ENCODE data around the gene CHKB.

CHKB gene

DNA sequence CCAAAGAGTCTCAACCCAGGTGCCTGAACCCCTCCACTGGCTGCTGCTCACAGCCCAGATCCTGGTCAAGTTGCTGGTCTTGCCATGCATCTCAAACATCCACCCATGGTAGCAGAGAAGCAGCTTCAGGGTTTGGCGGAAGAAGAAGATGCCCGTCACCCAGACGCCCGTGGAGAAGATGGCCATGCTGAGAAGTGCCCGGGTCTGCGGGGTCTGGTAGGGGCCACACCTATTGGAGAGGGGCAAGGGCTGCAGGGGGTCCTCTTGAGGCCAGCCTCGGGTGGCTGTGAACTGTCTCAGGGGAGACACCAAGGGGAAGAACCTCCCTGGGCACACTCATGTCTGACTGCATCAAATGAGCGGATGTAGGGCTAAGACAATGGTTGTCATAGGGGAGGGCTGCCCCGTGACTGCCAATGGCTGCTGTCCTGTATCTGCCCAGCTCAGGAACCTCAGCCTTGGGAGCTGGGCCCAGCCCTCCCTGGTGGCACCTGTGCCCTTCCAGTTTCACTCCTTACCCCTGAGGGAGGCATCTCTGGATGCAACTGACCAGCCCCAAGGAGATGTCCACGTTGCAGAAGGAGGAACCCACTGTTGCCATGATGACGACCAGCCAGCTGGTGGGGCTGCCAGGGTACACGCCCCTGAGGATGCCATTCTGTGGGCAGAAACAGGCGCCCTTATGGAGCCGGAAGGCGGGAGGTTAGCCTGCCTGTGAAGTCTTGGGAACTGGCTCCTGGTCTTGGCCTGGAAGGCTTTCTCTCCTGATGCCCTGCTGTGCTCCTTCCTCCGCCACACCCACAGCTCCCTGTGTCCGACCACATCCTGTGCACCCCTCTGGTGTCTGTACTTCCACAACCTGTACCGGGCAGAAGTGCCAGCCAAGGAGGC is 5.6 kb downstream of the CHKB start:
- H3K27me3 ChIP-seq (ENCODE audit: control insufficient read depth in 1 of 2, insufficient read depth in 2 of 2, low read length in 2 of 2), result peaks cover 0 to 15% of the 10 kb centered on the region in 2 donors
- peaks cover 18% of the 10 kb centered on the region for H3K4me1 ChIP-seq (ENCODE audit: insufficient read depth, low read length)
- H3K27ac ChIP-seq (ENCODE audit: low read depth, low read length), result no peak overlapping the region
- no peaks in the 10 kb centered on the region for H3K9me3 ChIP-seq (ENCODE audit: low read length)
- no peak overlapping the region for H3K9ac ChIP-seq (ENCODE audit: low read length)
- H3K4me3 ChIP-seq (ENCODE audit: low read depth in 1 of 2, low read length in 2 of 2), result no peak overlapping the region
- H3K36me3 ChIP-seq (ENCODE audit: insufficient read depth, low read length), result peaks cover 4% of the 10 kb centered on the region

DNA sequence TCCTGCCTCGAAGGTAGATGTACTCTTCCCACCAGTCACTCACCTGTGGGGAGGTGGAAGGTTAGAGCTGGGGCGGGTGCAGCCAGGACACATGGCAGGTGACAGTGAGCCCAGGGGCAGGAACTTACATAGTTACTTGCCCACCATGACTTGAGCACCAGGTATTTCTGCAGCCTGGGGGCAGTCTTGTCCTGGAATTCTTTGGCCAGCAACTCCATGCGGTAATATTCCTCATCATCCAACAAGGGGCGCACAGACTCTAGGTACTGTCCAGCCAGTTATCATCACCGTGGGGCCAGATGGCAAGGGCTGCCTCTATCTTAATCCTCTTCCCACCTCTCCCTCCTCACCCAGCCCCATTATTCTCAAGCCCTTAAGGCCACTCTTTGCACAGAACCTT is 6.6 kb downstream of the CHKB start:
- no peak overlapping the region for H3K27ac ChIP-seq (ENCODE audit: low read depth, low read length)
- H3K27me3 ChIP-seq (ENCODE audit: control insufficient read depth in 1 of 2, insufficient read depth in 2 of 2, low read length in 2 of 2), result peaks cover 0 to 15% of the 10 kb centered on the region in 2 donors
- peaks cover 4% of the 10 kb centered on the region for H3K36me3 ChIP-seq (ENCODE audit: insufficient read depth, low read length)
- H3K4me3 ChIP-seq (ENCODE audit: low read depth in 1 of 2, low read length in 2 of 2), result no peak overlapping the region
- no peak overlapping the region for H3K9ac ChIP-seq (ENCODE audit: low read length)
- H3K9me3 ChIP-seq (ENCODE audit: low read length), result no peaks in the 10 kb centered on the region
- peaks cover 9% of the 10 kb centered on the region for H3K4me1 ChIP-seq (ENCODE audit: insufficient read depth, low read length)

DNA sequence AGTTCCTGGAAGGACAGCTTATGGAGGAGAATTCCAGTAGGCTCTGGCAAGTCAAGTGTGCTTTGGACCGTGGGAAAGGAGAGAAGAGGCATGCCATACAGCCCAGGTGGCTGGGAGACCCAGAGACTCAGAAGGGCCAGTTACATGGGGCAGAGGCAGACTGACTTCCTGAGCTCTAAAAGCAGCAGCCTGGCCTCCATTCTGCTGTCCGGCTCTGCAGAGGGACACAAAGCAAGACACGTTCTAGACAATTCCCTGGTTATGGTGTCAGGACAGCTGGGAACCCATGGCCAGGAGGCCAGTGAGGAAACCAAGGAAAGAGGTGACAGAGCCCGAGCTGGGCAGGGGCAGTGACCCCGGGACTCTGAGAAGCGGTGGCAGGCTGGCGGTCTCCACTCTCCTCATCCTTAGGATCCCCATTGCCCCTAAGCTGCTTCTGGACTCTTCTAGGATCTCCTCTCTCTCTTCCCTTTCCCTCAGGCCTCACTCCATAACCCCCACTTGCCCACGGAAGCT is 7.2 kb downstream of the CHKB start:
- no peak overlapping the region for H3K27ac ChIP-seq (ENCODE audit: low read depth, low read length)
- no peaks in the 10 kb centered on the region for H3K9me3 ChIP-seq (ENCODE audit: low read length)
- H3K27me3 ChIP-seq (ENCODE audit: control insufficient read depth in 1 of 2, insufficient read depth in 2 of 2, low read length in 2 of 2), result peaks cover 0 to 15% of the 10 kb centered on the region in 2 donors
- H3K4me1 ChIP-seq (ENCODE audit: insufficient read depth, low read length), result peaks cover 8% of the 10 kb centered on the region
- H3K9ac ChIP-seq (ENCODE audit: low read length), result no peak overlapping the region
- H3K36me3 ChIP-seq (ENCODE audit: insufficient read depth, low read length), result peaks cover 3% of the 10 kb centered on the region
- no peak overlapping the region for H3K4me3 ChIP-seq (ENCODE audit: low read depth in 1 of 2, low read length in 2 of 2)

DNA sequence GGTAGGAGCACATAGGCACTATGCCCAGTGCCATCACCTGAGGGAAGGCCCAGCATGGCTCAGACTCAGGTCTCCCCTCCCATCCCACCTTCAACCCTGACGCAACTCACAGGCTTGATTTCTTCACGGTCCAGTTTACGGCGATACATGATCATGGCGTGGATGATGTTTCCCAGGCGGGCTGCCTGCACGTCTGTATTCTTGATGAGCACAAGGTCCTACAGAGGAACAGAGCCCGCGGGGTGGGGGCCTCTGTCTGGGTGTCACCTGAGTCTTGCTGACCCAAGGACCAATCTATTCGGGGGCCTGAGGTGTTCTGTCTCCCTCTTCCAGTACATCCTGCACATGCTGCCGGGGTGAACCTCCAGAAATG is 8.3 kb downstream of the CHKB start:
- peaks cover 8% of the 10 kb centered on the region for H3K4me1 ChIP-seq (ENCODE audit: insufficient read depth, low read length)
- H3K9ac ChIP-seq (ENCODE audit: low read length), result no peak overlapping the region
- H3K27ac ChIP-seq (ENCODE audit: low read depth, low read length), result no peak overlapping the region
- no peaks in the 10 kb centered on the region for H3K9me3 ChIP-seq (ENCODE audit: low read length)
- peaks cover 0 to 15% of the 10 kb centered on the region in 2 donors for H3K27me3 ChIP-seq (ENCODE audit: control insufficient read depth in 1 of 2, insufficient read depth in 2 of 2, low read length in 2 of 2)
- no peaks in the 10 kb centered on the region for H3K36me3 ChIP-seq (ENCODE audit: insufficient read depth, low read length)
- no peak overlapping the region for H3K4me3 ChIP-seq (ENCODE audit: low read depth in 1 of 2, low read length in 2 of 2)

DNA sequence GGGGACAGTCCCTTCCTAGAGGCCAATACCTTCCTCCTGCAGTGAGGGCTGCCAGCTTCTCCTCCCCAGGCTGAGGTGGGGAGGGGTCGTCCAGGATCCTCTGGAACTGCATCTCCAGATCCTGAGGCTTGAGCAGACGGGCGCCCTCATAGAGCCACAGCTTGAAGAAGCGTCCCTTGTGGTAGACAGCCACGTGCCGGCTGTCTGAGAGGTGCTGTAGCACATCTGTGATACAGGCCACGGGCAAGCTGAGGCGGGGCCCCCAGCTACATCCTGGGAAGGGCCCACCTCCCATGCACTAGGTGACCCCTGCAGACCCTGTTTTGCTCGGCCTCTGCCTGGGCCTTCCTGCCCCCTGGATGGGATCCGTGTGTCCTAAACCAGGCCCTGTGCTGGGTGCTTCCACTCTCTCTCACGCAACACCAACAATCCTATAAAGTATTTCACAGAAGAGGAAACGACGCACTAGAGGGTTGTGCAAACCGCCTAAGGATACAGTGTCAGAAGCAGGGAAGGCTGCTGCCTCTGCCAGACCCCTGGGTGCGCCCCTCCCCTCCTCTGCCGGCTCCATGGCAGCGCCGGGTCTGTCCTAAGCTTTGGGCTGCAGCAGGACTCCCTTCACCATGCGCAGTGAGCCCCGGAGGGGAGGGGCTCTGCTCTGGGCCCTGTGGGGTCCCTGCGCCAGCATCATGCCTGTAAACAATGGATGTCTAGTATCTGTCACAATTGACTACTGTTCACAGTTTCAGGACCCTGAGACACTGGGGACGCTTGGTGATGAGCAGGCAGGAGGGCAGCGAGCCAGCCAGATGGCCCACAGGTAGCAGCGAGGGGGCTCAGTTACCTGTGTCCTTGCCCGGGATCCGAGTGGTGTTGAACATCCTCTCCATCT is 8.9 kb downstream of the CHKB start:
- Histone ChIP-seq H3K27ac (ENCODE audit: low read depth, low read length) (no peak overlapping the region), H3K27me3 (ENCODE audit: control insufficient read depth in 1 of 2, insufficient read depth in 2 of 2, low read length in 2 of 2) (peaks cover 0 to 15% of the 10 kb centered on the region in 2 donors), H3K9me3 (ENCODE audit: low read length) (no peaks in the 10 kb centered on the region), H3K4me3 (ENCODE audit: low read depth in 1 of 2, low read length in 2 of 2) (no peak overlapping the region), H3K4me1 (ENCODE audit: insufficient read depth, low read length) (peaks cover 7% of the 10 kb centered on the region), H3K9ac (ENCODE audit: low read length) (no peak overlapping the region), H3K36me3 (ENCODE audit: insufficient read depth, low read length) (no peaks in the 10 kb centered on the region)

DNA sequence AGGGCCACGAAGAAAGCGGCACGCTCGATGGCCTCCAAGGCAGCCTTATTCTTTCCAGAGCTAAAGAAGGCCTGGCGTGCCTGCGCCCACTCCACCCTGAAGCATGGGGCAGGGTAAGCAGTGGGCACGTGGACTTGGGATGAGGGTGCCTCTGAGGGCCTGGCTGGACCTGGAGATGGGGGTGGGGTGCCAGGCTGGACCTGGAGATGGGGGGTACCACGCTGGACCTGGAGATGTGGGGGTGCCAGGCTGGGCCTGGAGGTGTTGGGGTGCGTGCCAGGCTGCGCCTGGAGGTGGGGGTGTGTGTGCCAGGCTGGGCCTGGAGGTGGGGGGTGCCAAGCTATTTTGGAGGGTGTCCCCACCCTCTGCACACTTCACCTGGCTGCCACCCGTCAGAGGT is 9.7 kb downstream of the CHKB start:
- Histone ChIP-seq H3K4me3 (ENCODE audit: low read depth in 1 of 2, low read length in 2 of 2) (no peak overlapping the region), H3K9me3 (ENCODE audit: low read length) (no peaks in the 10 kb centered on the region), H3K9ac (ENCODE audit: low read length) (no peak overlapping the region), H3K27me3 (ENCODE audit: control insufficient read depth in 1 of 2, insufficient read depth in 2 of 2, low read length in 2 of 2) (peaks cover 0 to 7% of the 10 kb centered on the region in 2 donors), H3K4me1 (ENCODE audit: insufficient read depth, low read length) (no peaks in the 10 kb centered on the region), H3K27ac (ENCODE audit: low read depth, low read length) (no peak overlapping the region), H3K36me3 (ENCODE audit: insufficient read depth, low read length) (no peaks in the 10 kb centered on the region)

DNA sequence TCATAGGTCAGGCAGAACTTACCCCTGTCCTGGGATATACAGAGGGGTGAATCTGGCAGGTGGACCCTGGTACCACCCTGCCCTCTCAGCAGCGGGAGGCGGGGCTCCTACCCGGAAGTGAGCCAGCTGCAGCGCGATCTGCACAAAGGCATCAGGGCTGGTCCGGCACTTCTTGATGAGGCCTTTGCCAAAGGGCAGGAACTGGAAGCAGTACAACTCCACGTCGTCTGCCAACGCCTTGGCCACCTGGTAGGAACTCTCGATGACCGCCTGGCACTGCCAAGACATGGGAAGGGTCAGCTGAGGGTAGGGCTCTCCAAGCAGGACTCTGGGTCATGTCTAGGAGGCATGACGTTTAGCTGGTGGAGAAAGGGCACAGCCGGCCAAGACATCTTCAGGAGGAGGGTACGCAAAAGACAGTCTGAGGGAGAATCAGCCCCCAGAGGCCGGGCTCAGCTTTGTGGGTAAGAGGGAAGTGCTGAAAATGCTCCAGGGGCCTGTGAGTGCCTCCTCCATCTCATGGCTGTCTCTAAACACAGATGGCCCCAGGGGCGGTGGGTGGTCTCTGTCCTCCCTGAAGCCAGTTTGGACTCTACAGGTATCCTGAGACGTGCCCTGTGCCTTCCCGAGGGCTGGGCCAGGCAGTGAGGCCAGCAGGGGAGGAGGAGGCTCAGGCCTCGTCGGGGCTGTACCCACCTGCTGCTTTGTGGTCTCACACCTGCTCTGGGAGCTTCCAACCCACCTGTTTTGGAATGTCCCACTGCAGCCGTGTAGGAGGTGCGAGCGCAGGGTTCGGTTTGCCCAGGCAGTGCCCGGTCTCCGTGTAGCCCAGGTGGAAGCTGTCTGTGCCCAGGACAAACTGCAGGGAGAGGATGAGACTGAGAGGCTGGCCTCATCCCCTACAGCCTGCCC is 11.1 kb downstream of the CHKB start:
- no peak overlapping the region for H3K27ac ChIP-seq (ENCODE audit: low read depth, low read length)
- no peaks in the 10 kb centered on the region for H3K36me3 ChIP-seq (ENCODE audit: insufficient read depth, low read length)
- H3K9me3 ChIP-seq (ENCODE audit: low read length), result no peaks in the 10 kb centered on the region
- H3K4me1 ChIP-seq (ENCODE audit: insufficient read depth, low read length), result no peaks in the 10 kb centered on the region
- H3K9ac ChIP-seq (ENCODE audit: low read length), result no peak overlapping the region
- H3K4me3 ChIP-seq (ENCODE audit: low read depth in 1 of 2, low read length in 2 of 2), result no peak overlapping the region
- no peaks in the 10 kb centered on the region for H3K27me3 ChIP-seq (ENCODE audit: control insufficient read depth in 1 of 2, insufficient read depth in 2 of 2, low read length in 2 of 2)

DNA sequence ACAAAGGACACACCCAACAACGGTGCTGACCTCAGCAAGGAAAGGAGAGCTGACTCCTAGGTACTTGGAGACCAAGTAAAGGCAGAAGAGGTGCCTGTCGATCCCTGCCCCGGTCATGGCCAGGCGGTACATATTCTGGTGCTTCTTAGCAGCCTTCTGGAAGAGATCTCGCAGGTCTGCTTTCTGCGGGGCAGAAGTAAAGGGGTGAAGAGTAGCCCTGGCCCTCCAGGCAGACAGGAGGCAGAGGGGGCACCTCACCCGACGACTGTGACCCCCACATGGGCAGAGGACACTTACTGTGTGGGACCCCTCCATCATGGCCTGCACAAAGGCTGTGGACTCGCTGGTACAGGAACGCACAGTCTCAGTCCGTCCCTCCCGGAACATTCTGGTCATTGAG is 11.8 kb downstream of the CHKB start:
- Histone ChIP-seq H3K4me1 (ENCODE audit: insufficient read depth, low read length) (no peaks in the 10 kb centered on the region), H3K4me3 (ENCODE audit: low read depth in 1 of 2, low read length in 2 of 2) (no peak overlapping the region), H3K9me3 (ENCODE audit: low read length) (no peaks in the 10 kb centered on the region), H3K27ac (ENCODE audit: low read depth, low read length) (no peak overlapping the region), H3K36me3 (ENCODE audit: insufficient read depth, low read length) (no peaks in the 10 kb centered on the region), H3K27me3 (ENCODE audit: control insufficient read depth in 1 of 2, insufficient read depth in 2 of 2, low read length in 2 of 2) (no peaks in the 10 kb centered on the region), H3K9ac (ENCODE audit: low read length) (no peak overlapping the region)

DNA sequence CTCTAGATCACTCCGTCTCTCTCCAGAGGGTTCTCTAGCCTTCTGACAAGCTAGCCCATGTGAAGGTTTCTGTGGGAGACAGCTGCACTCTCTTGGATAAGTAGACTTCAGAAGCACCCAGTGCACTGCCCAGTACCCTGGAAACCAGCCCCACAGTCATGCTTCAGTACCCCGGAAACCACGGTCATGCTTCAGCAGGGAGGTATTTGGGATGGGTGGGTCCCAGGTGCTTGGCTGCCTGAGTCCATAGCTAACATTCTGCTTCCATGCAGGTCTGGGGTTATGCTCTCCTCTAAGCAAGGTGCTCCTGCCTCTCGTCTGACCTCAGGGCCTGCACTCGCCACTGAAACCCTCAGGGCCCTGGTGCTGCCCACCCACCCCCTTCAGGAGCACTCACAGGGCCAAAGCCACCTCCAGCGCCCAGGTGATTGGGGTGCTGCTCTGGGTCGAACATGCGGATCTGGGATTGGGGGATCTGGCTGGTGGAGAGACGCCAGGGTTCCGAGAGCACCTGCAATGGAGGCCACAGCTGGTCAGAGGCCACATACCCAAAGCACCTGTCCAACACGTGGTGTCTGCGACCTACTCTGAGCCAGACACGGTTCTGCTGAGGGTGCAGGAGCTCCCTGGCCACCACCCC is 12.6 kb downstream of the CHKB start:
- Histone ChIP-seq H3K9me3 (ENCODE audit: low read length) (no peaks in the 10 kb centered on the region), H3K27me3 (ENCODE audit: control insufficient read depth in 1 of 2, insufficient read depth in 2 of 2, low read length in 2 of 2) (no peaks in the 10 kb centered on the region), H3K9ac (ENCODE audit: low read length) (no peak overlapping the region), H3K4me1 (ENCODE audit: insufficient read depth, low read length) (no peaks in the 10 kb centered on the region), H3K27ac (ENCODE audit: low read depth, low read length) (no peak overlapping the region), H3K36me3 (ENCODE audit: insufficient read depth, low read length) (no peaks in the 10 kb centered on the region), H3K4me3 (ENCODE audit: low read depth in 1 of 2, low read length in 2 of 2) (no peak overlapping the region)

DNA sequence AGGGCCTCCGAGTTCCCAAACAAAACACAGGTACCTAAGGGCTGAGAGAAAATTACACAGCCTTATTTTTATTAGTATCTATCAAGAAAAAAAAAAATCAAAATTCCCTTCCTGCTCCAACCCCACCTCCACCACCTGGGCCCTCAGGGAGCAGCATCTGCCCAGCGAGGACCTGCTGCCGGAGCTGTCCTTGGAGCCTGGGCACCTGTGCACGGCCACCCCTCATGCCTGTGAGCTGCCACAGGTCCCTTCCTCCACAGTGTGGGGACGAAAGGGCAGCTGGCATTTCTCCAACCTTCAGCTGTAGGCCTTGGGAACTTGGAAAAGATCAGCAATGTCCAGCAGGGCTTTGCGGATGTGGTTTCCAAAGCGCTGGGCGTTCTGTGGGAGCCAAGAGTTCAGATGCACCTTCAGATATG is 13.6 kb downstream of the CHKB start:
- H3K4me1 ChIP-seq (ENCODE audit: insufficient read depth, low read length), result no peaks in the 10 kb centered on the region
- no peaks in the 10 kb centered on the region for H3K36me3 ChIP-seq (ENCODE audit: insufficient read depth, low read length)
- H3K9ac ChIP-seq (ENCODE audit: low read length), result no peak overlapping the region
- no peaks in the 10 kb centered on the region for H3K27me3 ChIP-seq (ENCODE audit: control insufficient read depth in 1 of 2, insufficient read depth in 2 of 2, low read length in 2 of 2)
- H3K27ac ChIP-seq (ENCODE audit: low read depth, low read length), result no peak overlapping the region
- no peak overlapping the region for H3K4me3 ChIP-seq (ENCODE audit: low read depth in 1 of 2, low read length in 2 of 2)
- no peaks in the 10 kb centered on the region for H3K9me3 ChIP-seq (ENCODE audit: low read length)
